ENCODE data around the gene IDS.

DNA sequence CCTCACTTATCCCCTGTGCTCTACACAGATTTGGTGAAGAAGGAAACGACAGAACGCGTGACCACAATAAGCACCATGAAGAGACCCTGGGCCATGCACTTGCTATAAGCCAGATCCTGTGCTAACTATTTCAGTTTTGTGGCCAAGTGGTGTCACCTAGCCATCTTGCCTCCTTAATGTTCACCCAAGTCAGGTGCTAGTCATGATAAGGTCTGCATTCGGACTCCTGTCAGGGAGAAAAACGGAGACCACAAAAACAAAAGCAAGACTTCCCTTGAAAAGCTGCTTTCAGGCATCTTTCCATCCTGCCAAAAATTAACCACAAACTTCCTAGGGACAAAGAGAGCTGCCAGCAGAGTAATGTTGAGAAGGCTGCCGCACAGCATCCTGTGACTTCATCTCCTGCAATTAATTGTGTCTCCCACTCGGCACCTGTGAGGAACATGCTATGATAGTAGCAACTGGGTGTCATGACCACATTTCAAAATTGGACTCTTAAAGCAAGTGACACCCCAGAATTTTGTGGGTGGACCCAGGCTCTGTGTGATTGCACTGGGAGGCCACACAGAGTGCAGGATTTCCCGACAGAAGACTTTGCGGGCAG lies 8.8 kb upstream of the IDS start:
- TF ChIP-seq, protein P1, sequence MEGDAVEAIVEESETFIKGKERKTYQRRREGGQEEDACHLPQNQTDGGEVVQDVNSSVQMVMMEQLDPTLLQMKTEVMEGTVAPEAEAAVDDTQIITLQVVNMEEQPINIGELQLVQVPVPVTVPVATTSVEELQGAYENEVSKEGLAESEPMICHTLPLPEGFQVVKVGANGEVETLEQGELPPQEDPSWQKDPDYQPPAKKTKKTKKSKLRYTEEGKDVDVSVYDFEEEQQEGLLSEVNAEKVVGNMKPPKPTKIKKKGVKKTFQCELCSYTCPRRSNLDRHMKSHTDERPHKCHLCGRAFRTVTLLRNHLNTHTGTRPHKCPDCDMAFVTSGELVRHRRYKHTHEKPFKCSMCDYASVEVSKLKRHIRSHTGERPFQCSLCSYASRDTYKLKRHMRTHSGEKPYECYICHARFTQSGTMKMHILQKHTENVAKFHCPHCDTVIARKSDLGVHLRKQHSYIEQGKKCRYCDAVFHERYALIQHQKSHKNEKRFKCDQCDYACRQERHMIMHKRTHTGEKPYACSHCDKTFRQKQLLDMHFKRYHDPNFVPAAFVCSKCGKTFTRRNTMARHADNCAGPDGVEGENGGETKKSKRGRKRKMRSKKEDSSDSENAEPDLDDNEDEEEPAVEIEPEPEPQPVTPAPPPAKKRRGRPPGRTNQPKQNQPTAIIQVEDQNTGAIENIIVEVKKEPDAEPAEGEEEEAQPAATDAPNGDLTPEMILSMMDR (conservative IDR thresholded peaks at IDR 0.05 in 1 of 2, IDR thresholded peaks at IDR 0.05 in 1 of 2; ENCODE audit: low read depth in 1 of 2, low read length in 2 of 2): no peak
- no peak for TF ChIP-seq EZH2 (IDR thresholded peaks at IDR 0.05; ENCODE audit: low read length, missing control alignments)
